HepG2 (cell line): Measurements from ENCODE around the gene RAMP3. TPM values are rescaled to one million over a fixed set of nuclear protein-coding genes. Genes with fewer than 3 reads are reported as not detected.
A peak's percentile ranks its signal among the peaks of the same experiment; 100 is the strongest.

Source experiments
- ARNTL ChIP-seq: sonication (generic); formaldehyde crosslinking; IDR thresholded peaks from 2 replicates; pipeline ENCODE4 v1.4.0; 2020; ENCODE audit warnings: mild to moderate bottlenecking, missing genetic modification reagents
- ATF7-NPFF ChIP-seq: sonication (generic); formaldehyde crosslinking; IDR thresholded peaks from 2 replicates; pipeline ENCODE4 v1.8.1; 2023; ENCODE audit warnings: mild to moderate bottlenecking, low read depth, missing genetic modification reagents, moderate library complexity
- CREBL2 ChIP-seq: sonication (generic); formaldehyde crosslinking; IDR thresholded peaks from 2 replicates; pipeline ENCODE4 v1.8.1; 2023; ENCODE audit warnings: missing genetic modification reagents, mild to moderate bottlenecking, borderline replicate concordance
- EHMT2 ChIP-seq: fragments of 200-600 bp; sonication (generic); IDR thresholded peaks from 2 replicates; pipeline ENCODE4 v1.7.0; 2017; ENCODE audit warnings: antibody characterized with exemption, low read depth, low read length, borderline replicate concordance
- HIVEP1 ChIP-seq: sonication (generic); formaldehyde crosslinking; IDR thresholded peaks from 2 replicates; pipeline ENCODE4 v1.4.0; 2020; ENCODE audit warnings: mild to moderate bottlenecking, missing genetic modification reagents
- JARID2 ChIP-seq: sonication (generic); formaldehyde crosslinking; IDR thresholded peaks from 2 replicates; pipeline ENCODE4 v1.8.1; 2023; ENCODE audit warnings: missing genetic modification reagents, inconsistent platforms; ENCODE audit not compliant: insufficient replicate concordance
- MAX ChIP-seq: IDR thresholded peaks from 2 replicates; pipeline ENCODE4 v1.6.1; 2012; ENCODE audit warnings: inconsistent platforms
- RBM39 ChIP-seq: fragments of 200-400 bp; formaldehyde crosslinking; IDR thresholded peaks from one replicate; pipeline ENCODE4 v1.6.1; 2018; ENCODE audit warnings: antibody characterized with exemption, mild to moderate bottlenecking, low read depth, low read length; ENCODE audit not compliant: poor library complexity, severe bottlenecking
- SNAI1 ChIP-seq: sonication (generic); formaldehyde crosslinking; IDR thresholded peaks from 2 replicates; pipeline ENCODE4 v1.5.0; 2020; ENCODE audit warnings: mild to moderate bottlenecking, missing genetic modification reagents, borderline replicate concordance
- SNRNP70 ChIP-seq: fragments of 200-400 bp; formaldehyde crosslinking; IDR thresholded peaks from 2 replicates; pipeline ENCODE4 v1.6.1; 2017; ENCODE audit warnings: mild to moderate bottlenecking, low read depth, low read length, moderate library complexity
- SOX5 ChIP-seq: IDR thresholded peaks from 2 replicates; pipeline ENCODE4 v1.6.1; 2016; ENCODE audit warnings: borderline replicate concordance
- STAT5B ChIP-seq: sonication (generic); formaldehyde crosslinking; IDR thresholded peaks from 2 replicates; pipeline ENCODE4 v1.4.0; 2020; ENCODE audit warnings: missing genetic modification reagents
- TARDBP ChIP-seq: sonication (generic); formaldehyde crosslinking; IDR thresholded peaks from 2 replicates; pipeline ENCODE4 v1.8.0; 2022; ENCODE audit warnings: mild to moderate bottlenecking, missing genetic modification reagents
- THAP11 ChIP-seq: IDR thresholded peaks from 2 replicates; pipeline ENCODE4 v1.6.1; 2016; ENCODE audit warnings: missing biosample characterization, missing genetic modification reagents
- ZNF446 ChIP-seq: sonication (generic); formaldehyde crosslinking; IDR thresholded peaks from 2 replicates; pipeline ENCODE4 v1.5.0; 2020; ENCODE audit warnings: mild to moderate bottlenecking, missing genetic modification reagents
- ZNF556 ChIP-seq: sonication (generic); formaldehyde crosslinking; IDR thresholded peaks from 2 replicates; pipeline ENCODE4 v1.4.0; 2020; ENCODE audit warnings: mild to moderate bottlenecking, missing genetic modification reagents, borderline replicate concordance
- ZNF557 ChIP-seq: sonication (generic); formaldehyde crosslinking; IDR thresholded peaks from 2 replicates; pipeline ENCODE4 v1.4.0; 2020; ENCODE audit warnings: missing genetic modification reagents
- polyA plus RNA-seq, 8 experiments: library from polyadenylated mRNA; depleted of rRNA in 3 of 8; stranded (reverse) in 7 of 8; unstranded in 1 of 8; fragments of >200 nt; fragmentation: Illumina TruSeq in 4 of 8; extraction: Trizol in 4 of 8; gene quantifications; 2 replicates each; pipeline versions ENCODE4 v1.2.1 to v1.2.3, GENCODE V29; 2011 to 2016; ENCODE audit warnings: low read depth in 4 of 8, missing spikeins in 1 of 8, mixed read lengths in 1 of 8; ENCODE audit not compliant: insufficient read depth in 1 of 8
- total RNA-seq, 5 experiments: library from RNA; depleted of rRNA; stranded (reverse); fragments of >200 nt; fragmentation: Illumina TruSeq; extraction: Trizol; gene quantifications; 2 replicates each; pipeline ENCODE4 v1.2.3, GENCODE V29; 2016; ENCODE audit warnings: low read depth in 1 of 5

Gene RAMP3
- total and polyA plus RNA-seq, 2 of the 13 experiments (the other 11 are each of a cell fraction or from before 2014, with no cell fraction given) = not detected

GRCh38 chr7:45111298-45112223, 46.0 kb upstream of the RAMP3 start, which contains the start of gene TBRG4 (continued):
- TF ChIP-seq HIVEP1 (CRISPR knock-in tag) = peak; percentile 91
- peak; percentile 19; the same call in 1 of the 2 replicates for TF ChIP-seq ZNF557 (CRISPR knock-in tag)
- no peak for TF ChIP-seq SNRNP70
- TF ChIP-seq TARDBP = peak; percentile 92; the same call in 1 of the 2 replicates
- TF ChIP-seq MAX = peak; percentile 100
- peak; percentile 62; the same call in 1 of the 2 replicates for TF ChIP-seq EHMT2
- TF ChIP-seq THAP11 (CRISPR knock-in tag) = peak; percentile 95
- peak; percentile 93 for TF ChIP-seq ATF7-NPFF (CRISPR knock-in tag)
- peak; percentile 56; the same call in 1 of the 2 replicates for TF ChIP-seq SNAI1 (CRISPR knock-in tag)
- peak; percentile 39; the same call in 1 of the 2 replicates for TF ChIP-seq SOX5
- peak; percentile 98 for TF ChIP-seq ZNF556 (CRISPR knock-in tag)
- TF ChIP-seq ZNF446 = peak; percentile 88; the same call in 1 of the 2 replicates
- peak; percentile 57 for TF ChIP-seq ARNTL (CRISPR knock-in tag)
- peak; percentile 74 for TF ChIP-seq JARID2 (CRISPR knock-in tag)
- no peak for TF ChIP-seq STAT5B (CRISPR knock-in tag)
- peak; percentile 72; the same call in 1 of the 2 replicates for TF ChIP-seq CREBL2 (CRISPR knock-in tag)
- peak; percentile 48 for TF ChIP-seq RBM39
